ENCODE measurements around the gene ATP5MC3. TPM values are rescaled to one million over a fixed set of nuclear protein-coding genes. Genes with fewer than 3 reads are reported as not detected.
A peak's percentile ranks its signal among the peaks of the same experiment; 100 is the strongest.

ATP5MC3 gene
- total RNA-seq (2014; rRNA removed; shearing (Covaris generic)) = 185 and 189 TPM in 2 replicates
- polyA plus RNA-seq (2016; fragmentation: Nextera tagmentation; extraction: Ambion mirVana) = 531 and 557 TPM in 2 replicates
- long read RNA-seq, full-length matches to known transcripts = 420 of 432 reads
- long read RNA-seq, partial matches to known transcripts = 0 of 432 reads
- long read RNA-seq, other reads (novel, unspliced or antisense) = 12 of 432 reads

DNA sequence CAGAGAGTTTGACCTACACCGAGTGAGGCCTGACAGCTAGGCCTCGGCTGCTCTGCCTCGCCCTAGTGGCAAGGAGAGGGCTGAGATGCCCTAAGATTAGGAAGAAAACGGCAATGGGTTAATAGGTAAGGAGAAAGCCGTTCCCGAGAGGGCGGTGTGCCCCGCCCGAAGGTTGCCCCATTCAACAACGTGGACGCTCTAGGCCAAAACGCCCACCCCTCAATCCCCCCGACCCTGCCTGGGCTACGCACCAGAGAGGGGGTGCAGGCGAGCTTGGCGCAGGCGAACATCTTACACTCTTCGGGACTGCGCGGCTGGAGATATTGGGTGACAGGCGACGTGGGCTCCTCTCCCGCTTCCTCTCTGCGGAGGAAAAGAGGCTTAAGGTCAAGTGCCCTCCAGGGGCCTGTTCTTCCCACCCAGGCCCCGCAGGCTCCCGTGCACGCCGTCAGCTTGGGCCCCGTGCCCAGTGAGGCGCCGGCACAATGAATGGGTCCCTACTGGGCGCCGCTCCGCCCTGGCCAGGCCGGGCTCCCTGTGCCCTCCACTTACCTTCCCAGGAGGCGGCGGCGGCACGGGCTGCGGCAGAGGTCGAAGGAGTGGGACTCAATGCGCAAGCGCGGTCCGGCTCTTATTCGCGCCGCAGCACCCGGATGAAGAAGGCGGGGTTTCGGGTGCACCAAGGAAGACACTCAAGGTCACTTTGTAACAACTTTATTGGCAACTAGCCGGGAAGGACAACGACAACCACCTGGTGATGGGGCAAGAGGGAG is at the start of gene ATP5MC3:
Gene ATP5MC3, minus strand, starts transcription at position 607 of the 773 bp plus-strand sequence. Its CDS starts 317 bp downstream, at position 290.
- peaks cover 28% of the 10 kb centered on the region for H3K36me3 ChIP-seq (ENCODE audit: insufficient read depth)
- Mint-ChIP-seq H3K4me1 (peaks cover 13% of the 10 kb centered on the region; the same call in 2 of the 3 replicates), H3K4me3 (peak within 1 kb of the TSS; percentile 87), H3K9me3 (no peaks in the 10 kb centered on the region), H3K27me3 (ENCODE audit: insufficient read depth, low read depth, poor library complexity) (peaks cover 3% of the 10 kb centered on the region), H3K36me3 (ENCODE audit: low read depth) (peaks cover 38% of the 10 kb centered on the region), H3K27ac (peak within 1 kb of the TSS; percentile 91)
- peaks cover 25% of the 10 kb centered on the region for H4K20me1 ChIP-seq (replicated peaks; ENCODE audit: insufficient read depth)
- H3K27ac ChIP-seq (ENCODE audit: low read depth) = peak within 1 kb of the TSS; percentile 85
- peaks cover 13% of the 10 kb centered on the region for H3K9me2 ChIP-seq (ENCODE audit: insufficient read depth)
- peak within 1 kb of the TSS; percentile 83 for H3K4me2 ChIP-seq
- no peaks in the 10 kb centered on the region for H3K4me1 ChIP-seq (ENCODE audit: insufficient read depth)
- peak within 1 kb of the TSS; percentile 89 for H3K4me3 ChIP-seq
- ATAC-seq = peak; percentile 96
- H2AFZ ChIP-seq = peak within 1 kb of the TSS; percentile 90
- no peaks in the 10 kb centered on the region for H3K27me3 ChIP-seq (ENCODE audit: insufficient read depth)
- DNase-seq (ENCODE audit: low spot score) = peak; percentile 98
- H3K79me2 ChIP-seq (replicated peaks; ENCODE audit: insufficient read depth) = peaks cover 22% of the 10 kb centered on the region
- H3F3A ChIP-seq (replicated peaks; ENCODE audit: low read depth) = no peaks in the 10 kb centered on the region
- TF ChIP-seq STAT1 (IDR thresholded peaks at IDR 0.05; ENCODE audit: unreplicated experiment) = no peak
- TF ChIP-seq NANOG (IDR thresholded peaks at IDR 0.05; ENCODE audit: borderline replicate concordance) = no peak
- no peak for TF ChIP-seq ZNF462 (CRISPR knock-in tag; IDR thresholded peaks at IDR 0.05)
- TF ChIP-seq ETS1 (IDR thresholded peaks at IDR 0.05) = peak; percentile 49; the same call in 1 of the 2 replicates
- TF ChIP-seq EZH2phosphoT487 (IDR thresholded peaks at IDR 0.05; ENCODE audit: unreplicated experiment) = no peak
- TF ChIP-seq CREB1 (CRISPR knock-in tag; IDR thresholded peaks at IDR 0.05; ENCODE audit: low read depth) = peak; percentile 71
- peak; percentile 4 for TF ChIP-seq REST (IDR thresholded peaks at IDR 0.05; ENCODE audit: unreplicated experiment)
- no peak for TF ChIP-seq ZNF331 (CRISPR knock-in tag; IDR thresholded peaks at IDR 0.05; ENCODE audit: low read depth)
- TF ChIP-seq JUNB (IDR thresholded peaks at IDR 0.05; ENCODE audit: unreplicated experiment) = no peak
- TF ChIP-seq ZNF114 (CRISPR knock-in tag; IDR thresholded peaks at IDR 0.05) = no peak
- TF ChIP-seq EZH2 (IDR thresholded peaks at IDR 0.05; ENCODE audit: low read depth, unreplicated experiment) = no peak
- TF ChIP-seq POLR2AphosphoS5 (IDR thresholded peaks at IDR 0.05; ENCODE audit: low read depth) = peak; percentile 99
- TF ChIP-seq CTCF (conservative IDR thresholded peaks at IDR 0.05; ENCODE audit: low read depth in 2 of 2) = no peak; a peak in 2 of 4 replicates

All from GM23338 (cell line).